Liver (tissue), 9 donors: ENCODE data around the gene TCF12. TPM values are rescaled to one million over a fixed set of nuclear protein-coding genes. Genes with fewer than 3 reads are reported as not detected.

ENCODE experiments used
- DNase-seq: peaks from one replicate; pipeline ENCODE4 v3.0.0-alpha.2; 2017; ENCODE audit warnings: low spot score
- H3K27ac ChIP-seq, 2 donors: one replicate each; pipeline ENCODE4 v1.7.0; 2013; ENCODE audit warnings: inconsistent platforms in 2 of 2, low read length in 2 of 2, control low read depth in 1 of 2, low read depth in 1 of 2, mild to moderate bottlenecking in 1 of 2
- H3K27me3 ChIP-seq, 4 donors: one replicate each; pipeline versions ENCODE4 v1.6.1 to v1.7.0; 2013; ENCODE audit warnings: low read length in 3 of 4, inconsistent platforms in 1 of 4, mild to moderate bottlenecking in 1 of 4, moderate library complexity in 1 of 4; ENCODE audit not compliant: control insufficient read depth in 4 of 4, insufficient read depth in 4 of 4
- H3K36me3 ChIP-seq, 4 donors: one replicate each; pipeline versions ENCODE4 v1.6.1 to v1.7.0; 2013; ENCODE audit warnings: low read length in 3 of 4, mild to moderate bottlenecking in 3 of 4, low read depth in 1 of 4, moderate library complexity in 1 of 4; ENCODE audit not compliant: control insufficient read depth in 4 of 4, insufficient read depth in 3 of 4
- H3K4me1 ChIP-seq, 4 donors: one replicate each; pipeline versions ENCODE4 v1.6.1 to v1.7.0; 2013; ENCODE audit warnings: low read length in 3 of 4, mild to moderate bottlenecking in 3 of 4, moderate library complexity in 1 of 4; ENCODE audit not compliant: control insufficient read depth in 4 of 4, insufficient read depth in 4 of 4
- H3K4me3 ChIP-seq, 3 donors: one replicate each; pipeline versions ENCODE4 v1.6.1 to v1.7.0; 2013; ENCODE audit warnings: low read length in 3 of 3, control low read depth in 1 of 3, low read depth in 1 of 3, mild to moderate bottlenecking in 1 of 3
- H3K9ac ChIP-seq, 2 donors: one replicate each; pipeline ENCODE4 v1.7.0; 2013; ENCODE audit warnings: low read length in 2 of 2, mild to moderate bottlenecking in 2 of 2, moderate library complexity in 2 of 2, control low read depth in 1 of 2, low read depth in 1 of 2
- H3K9me3 ChIP-seq, 4 donors: one replicate each; pipeline versions ENCODE4 v1.6.1 to v1.7.0; 2013; ENCODE audit warnings: low read length in 3 of 4; ENCODE audit not compliant: control insufficient read depth in 4 of 4
- CTCF ChIP-seq: fragments of 150-350 bp; IDR thresholded peaks from 2 replicates; pipeline ENCODE4 v1.5.1; 2017; ENCODE audit warnings: improper control_type of control experiment, low read depth, low read length; ENCODE audit not compliant: missing input control
- EGR1 ChIP-seq, 2 donors: IDR thresholded peaks; 2 replicates each; pipeline ENCODE4 v1.6.1; 2016 to 2018; ENCODE audit warnings: antibody characterized with exemption in 2 of 2, low read depth in 2 of 2
- FOXA2 ChIP-seq: IDR thresholded peaks from 2 replicates; pipeline ENCODE4 v1.6.1; 2016; ENCODE audit warnings: antibody characterized with exemption
- GABPA ChIP-seq, 2 donors: IDR thresholded peaks in 1 of 2; conservative IDR thresholded peaks in 1 of 2; 2 replicates each; pipeline ENCODE4 v1.6.1; 2016; ENCODE audit warnings: antibody characterized with exemption in 2 of 2, mild to moderate bottlenecking in 1 of 2, moderate library complexity in 1 of 2
- HNF4A ChIP-seq, 2 donors: conservative IDR thresholded peaks; 2 replicates each; pipeline ENCODE4 v1.6.1; 2016; ENCODE audit warnings: antibody characterized with exemption in 2 of 2, mild to moderate bottlenecking in 2 of 2
- HNF4G ChIP-seq: IDR thresholded peaks from 2 replicates; pipeline ENCODE4 v1.6.1; 2016; ENCODE audit warnings: antibody characterized with exemption
- JUND ChIP-seq, 2 donors: IDR thresholded peaks; 2 replicates each; pipeline ENCODE4 v1.6.1; 2016; ENCODE audit warnings: antibody characterized with exemption in 2 of 2
- NR2F2 ChIP-seq: IDR thresholded peaks from 2 replicates; pipeline ENCODE4 v1.6.1; 2016; ENCODE audit warnings: antibody characterized with exemption
- RXRA ChIP-seq, 2 donors: IDR thresholded peaks; 2 replicates each; pipeline ENCODE4 v1.6.1; 2017 to 2018; ENCODE audit warnings: antibody characterized with exemption in 2 of 2, mild to moderate bottlenecking in 1 of 2
- SP1 ChIP-seq: IDR thresholded peaks from 2 replicates; pipeline ENCODE4 v1.6.1; 2018; ENCODE audit warnings: antibody characterized with exemption, mild to moderate bottlenecking
- TAF1 ChIP-seq: conservative IDR thresholded peaks from 2 replicates; pipeline ENCODE4 v1.6.1; 2016; ENCODE audit warnings: antibody characterized with exemption, mild to moderate bottlenecking
- ZBTB33 ChIP-seq: IDR thresholded peaks from 2 replicates; pipeline ENCODE4 v1.6.1; 2016; ENCODE audit warnings: antibody characterized with exemption
- WGBS: extraction: QIAGEN DNeasy Blood & Tissue Kit; methylation state at CpG from one replicate; pipeline ENCODE4 v1.1.7; 2013; 5-methylcytosine and 5-hydroxymethylcytosine counted together
- polyA plus RNA-seq, 2 donors: library from polyadenylated mRNA; stranded (reverse) in 1 of 2; unstranded in 1 of 2; fragments of 200-250 nt in 1 of 2; fragments of >200 nt in 1 of 2; fragmentation: Nextera tagmentation in 1 of 2; extraction: Ambion mirVana in 1 of 2; gene quantifications; one replicate each; pipeline versions ENCODE4 v1.2.1 to v1.2.3, GENCODE V29; 2013 to 2015
- total RNA-seq, 2 donors: library from RNA; depleted of rRNA; stranded (reverse); fragments of >200 nt; gene quantifications; one replicate each; pipeline ENCODE4 v1.2.3, GENCODE V29; 2014
- TF ChIP-seq, protein P1 (sequence below): IDR thresholded peaks from 2 replicates; pipeline ENCODE4 v1.6.1; 2016; ENCODE audit warnings: antibody characterized with exemption, mild to moderate bottlenecking
- donor health status: healthy.
- donor health status: healthy.
- donor health status: healthy.
- donor health status: healthy.
- donor health status: healthy.

Gene TCF12
- total and polyA plus RNA-seq, 4 donors, result 8.7 to 38.3 (median 22.3) TPM

DNA sequence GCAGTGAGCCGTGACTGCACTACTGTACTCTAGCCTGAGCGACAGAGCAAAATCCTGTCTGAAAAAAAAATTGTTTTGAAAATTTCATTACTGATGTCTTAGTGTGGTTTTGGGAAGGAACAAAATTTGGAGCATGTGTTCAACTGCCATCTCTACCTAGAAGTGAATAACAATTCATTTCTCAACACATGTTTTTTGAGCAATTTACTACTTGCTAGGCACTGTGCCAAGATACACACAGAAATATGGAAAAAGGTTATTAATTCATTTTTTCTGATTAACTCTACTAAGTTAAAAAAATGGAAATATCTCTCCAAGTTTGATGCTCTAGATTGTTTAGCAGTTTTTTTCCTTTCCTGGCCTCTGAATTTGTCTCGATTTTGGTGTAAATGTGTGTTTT lies 5.2 kb upstream of the TCF12 start (continued):
- TF ChIP-seq, protein P1, sequence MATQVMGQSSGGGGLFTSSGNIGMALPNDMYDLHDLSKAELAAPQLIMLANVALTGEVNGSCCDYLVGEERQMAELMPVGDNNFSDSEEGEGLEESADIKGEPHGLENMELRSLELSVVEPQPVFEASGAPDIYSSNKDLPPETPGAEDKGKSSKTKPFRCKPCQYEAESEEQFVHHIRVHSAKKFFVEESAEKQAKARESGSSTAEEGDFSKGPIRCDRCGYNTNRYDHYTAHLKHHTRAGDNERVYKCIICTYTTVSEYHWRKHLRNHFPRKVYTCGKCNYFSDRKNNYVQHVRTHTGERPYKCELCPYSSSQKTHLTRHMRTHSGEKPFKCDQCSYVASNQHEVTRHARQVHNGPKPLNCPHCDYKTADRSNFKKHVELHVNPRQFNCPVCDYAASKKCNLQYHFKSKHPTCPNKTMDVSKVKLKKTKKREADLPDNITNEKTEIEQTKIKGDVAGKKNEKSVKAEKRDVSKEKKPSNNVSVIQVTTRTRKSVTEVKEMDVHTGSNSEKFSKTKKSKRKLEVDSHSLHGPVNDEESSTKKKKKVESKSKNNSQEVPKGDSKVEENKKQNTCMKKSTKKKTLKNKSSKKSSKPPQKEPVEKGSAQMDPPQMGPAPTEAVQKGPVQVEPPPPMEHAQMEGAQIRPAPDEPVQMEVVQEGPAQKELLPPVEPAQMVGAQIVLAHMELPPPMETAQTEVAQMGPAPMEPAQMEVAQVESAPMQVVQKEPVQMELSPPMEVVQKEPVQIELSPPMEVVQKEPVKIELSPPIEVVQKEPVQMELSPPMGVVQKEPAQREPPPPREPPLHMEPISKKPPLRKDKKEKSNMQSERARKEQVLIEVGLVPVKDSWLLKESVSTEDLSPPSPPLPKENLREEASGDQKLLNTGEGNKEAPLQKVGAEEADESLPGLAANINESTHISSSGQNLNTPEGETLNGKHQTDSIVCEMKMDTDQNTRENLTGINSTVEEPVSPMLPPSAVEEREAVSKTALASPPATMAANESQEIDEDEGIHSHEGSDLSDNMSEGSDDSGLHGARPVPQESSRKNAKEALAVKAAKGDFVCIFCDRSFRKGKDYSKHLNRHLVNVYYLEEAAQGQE, result no peak
- TF ChIP-seq SP1 (no peak), JUND (IDR thresholded peaks at IDR 0.05) (no peak), GABPA (IDR thresholded peaks at IDR 0.05 in 1 of 2, conservative IDR thresholded peaks at IDR 0.05 in 1 of 2) (no peak), RXRA (IDR thresholded peaks at IDR 0.05) (no peak), NR2F2 (no peak), HNF4G (no peak), TAF1 (no peak), EGR1 (IDR thresholded peaks at IDR 0.05; ENCODE audit: low read depth in 2 of 2) (no peak), HNF4A (conservative IDR thresholded peaks at IDR 0.05) (no peak)

GRCh38 chr15:56913670-56914069 lies 4.8 kb upstream of the TCF12 start:
- Histone ChIP-seq H3K4me1 (peaks cover 2 to 10% (median 8%) of the 10 kb centered on the region in 4 donors), H3K9ac (no peak overlapping the region), H3K4me3 (no peak overlapping the region), H3K27me3 (no peaks in the 10 kb centered on the region), H3K27ac (no peak overlapping the region), H3K9me3 (no peaks in the 10 kb centered on the region), H3K36me3 (no peaks in the 10 kb centered on the region)
- no peak for TF ChIP-seq FOXA2
- TF ChIP-seq ZBTB33, result no peak
- TF ChIP-seq EGR1 (IDR thresholded peaks at IDR 0.05; ENCODE audit: low read depth in 2 of 2), result no peak
- no peak for TF ChIP-seq RXRA (IDR thresholded peaks at IDR 0.05)
- no peak for TF ChIP-seq HNF4G
- WGBS, result 74% methylated on average over 2 of the region's 2 CpGs
- DNase-seq, result no peak

DNA sequence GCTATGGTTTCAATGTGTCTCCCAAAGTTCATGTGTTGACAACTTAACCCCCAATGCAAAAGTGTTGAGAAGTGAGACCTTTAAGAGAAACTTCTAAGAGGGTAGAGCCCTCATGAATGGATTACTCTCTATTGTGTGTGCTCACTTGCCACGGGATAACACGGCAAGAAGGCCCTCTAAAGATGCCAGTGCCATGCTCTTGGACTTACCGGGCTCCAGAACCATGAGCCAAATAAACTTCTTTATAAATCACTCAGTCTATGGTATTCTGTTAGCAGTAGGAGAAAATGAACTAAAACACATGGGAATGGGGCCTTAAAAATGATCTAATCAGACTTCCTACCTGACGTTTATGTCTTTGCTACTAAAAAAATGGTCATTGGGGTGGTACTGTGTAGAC lies 2.6 kb upstream of the TCF12 start:
- 96% methylated on average over 4 of the region's 4 CpGs for WGBS
- TF ChIP-seq EGR1 (IDR thresholded peaks at IDR 0.05; ENCODE audit: low read depth in 2 of 2), result no peak
- no peak for TF ChIP-seq SP1
- no peak for TF ChIP-seq CTCF
- TF ChIP-seq TAF1, result no peak
- TF ChIP-seq RXRA (IDR thresholded peaks at IDR 0.05), result no peak
- no peak for DNase-seq

More for the DNA sequence above, 2.6 kb upstream of the TCF12 start:
- Histone ChIP-seq H3K27ac (no peak overlapping the region), H3K36me3 (no peaks in the 10 kb centered on the region), H3K27me3 (no peaks in the 10 kb centered on the region), H3K9ac (no peak overlapping the region), H3K4me1 (peaks cover 2 to 22% (median 14%) of the 10 kb centered on the region in 4 donors), H3K9me3 (no peaks in the 10 kb centered on the region), H3K4me3 (no peak overlapping the region)
